GM18867 (cell line): ENCODE measurements around the gene SERGEF.

Experiments
- ATAC-seq: cut with Tn5 transposase; IDR thresholded peaks from one replicate; pipeline ENCODE4 v1.9.1; 2021; ENCODE audit warnings: mild to moderate bottlenecking, moderate library complexity; ENCODE audit not compliant: unreplicated experiment

SERGEF gene

DNA sequence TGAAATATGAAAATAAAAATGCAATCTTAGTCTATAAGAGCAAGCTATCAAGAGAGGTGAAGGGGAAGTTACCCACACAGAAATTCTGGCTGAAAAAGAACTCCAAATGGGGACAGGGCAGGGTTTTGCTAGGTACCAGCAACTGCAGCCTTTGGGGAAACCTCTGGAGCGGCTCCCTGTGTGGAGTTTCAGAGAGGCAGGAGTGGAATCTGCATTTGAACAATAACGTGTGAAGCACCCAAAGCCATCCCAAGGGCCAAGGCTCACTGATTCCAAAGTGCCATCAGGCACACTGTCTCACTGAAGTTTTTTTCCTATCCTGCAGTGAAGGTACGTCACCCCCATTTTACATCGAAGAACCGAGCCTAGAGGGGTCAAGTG is 190.5 kb downstream of the SERGEF start:
- no peak for ATAC-seq

DNA sequence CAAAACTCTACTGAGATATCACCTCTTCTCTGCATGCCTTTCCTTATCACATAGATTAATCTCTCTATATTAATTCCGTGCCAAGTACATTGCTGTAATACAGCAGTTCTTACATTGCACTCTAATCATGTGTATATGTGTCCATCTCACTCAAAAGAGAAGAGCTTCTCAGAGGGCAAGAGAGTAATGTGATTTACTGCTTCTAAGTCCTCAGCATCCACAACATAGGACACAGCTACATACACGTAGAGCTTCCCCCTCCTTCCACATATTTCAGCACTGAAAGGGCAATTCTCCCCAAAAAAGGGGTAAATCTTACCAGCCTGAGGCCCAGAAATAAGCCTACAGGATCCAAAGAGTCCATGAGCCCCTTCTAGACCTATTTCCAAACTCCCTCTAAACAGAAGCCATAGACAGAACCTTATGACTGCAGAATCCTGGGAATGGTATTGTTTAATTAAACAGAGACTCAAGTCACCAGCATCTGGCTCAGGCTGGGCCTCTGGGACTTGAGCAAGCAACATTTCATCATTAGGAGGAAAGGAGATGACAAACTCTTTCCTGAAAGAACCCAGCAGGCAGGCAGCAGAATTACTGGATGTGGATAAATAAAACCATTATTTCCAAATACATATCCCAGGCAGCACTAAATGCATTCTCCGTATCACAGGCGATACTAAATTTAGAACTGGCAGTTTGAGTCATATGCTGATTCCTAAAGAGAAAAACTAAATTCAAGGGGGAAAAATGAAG is 191.0 kb downstream of the SERGEF start:
- no peak for ATAC-seq

DNA sequence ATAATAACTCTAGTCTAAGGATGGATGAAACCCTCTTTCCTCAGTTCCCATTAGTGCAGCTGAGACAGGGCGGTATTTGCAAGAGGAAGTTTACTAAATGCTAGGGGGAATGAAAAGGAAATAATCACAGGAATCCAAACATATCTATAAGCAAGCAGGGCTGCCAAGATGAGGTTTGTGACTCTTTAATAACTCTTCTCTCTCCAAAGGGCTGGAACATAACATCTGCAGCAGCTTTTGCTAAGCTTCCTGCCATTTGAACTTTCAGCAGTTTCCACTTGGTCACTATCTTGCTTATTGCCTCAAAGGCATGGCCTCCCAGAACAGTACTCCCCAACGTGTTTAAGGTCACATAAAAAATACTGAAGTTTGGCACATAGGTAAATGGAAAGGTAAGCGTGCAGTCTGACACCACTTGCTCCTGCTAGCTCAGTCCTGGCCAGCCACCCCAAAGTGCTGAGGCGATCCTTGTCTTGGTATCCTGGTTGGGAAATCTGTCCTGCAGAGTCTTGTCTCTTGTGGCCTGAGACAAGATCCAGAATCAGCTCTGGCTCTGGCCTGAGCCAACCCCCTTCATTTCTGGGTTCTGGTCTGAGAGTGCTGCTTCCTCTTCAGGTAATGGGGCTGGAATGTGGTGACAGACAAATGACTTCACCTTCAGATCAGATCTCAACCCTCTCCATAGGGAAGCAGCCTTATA is 196.5 kb downstream of the SERGEF start:
- ATAC-seq, result no peak

DNA sequence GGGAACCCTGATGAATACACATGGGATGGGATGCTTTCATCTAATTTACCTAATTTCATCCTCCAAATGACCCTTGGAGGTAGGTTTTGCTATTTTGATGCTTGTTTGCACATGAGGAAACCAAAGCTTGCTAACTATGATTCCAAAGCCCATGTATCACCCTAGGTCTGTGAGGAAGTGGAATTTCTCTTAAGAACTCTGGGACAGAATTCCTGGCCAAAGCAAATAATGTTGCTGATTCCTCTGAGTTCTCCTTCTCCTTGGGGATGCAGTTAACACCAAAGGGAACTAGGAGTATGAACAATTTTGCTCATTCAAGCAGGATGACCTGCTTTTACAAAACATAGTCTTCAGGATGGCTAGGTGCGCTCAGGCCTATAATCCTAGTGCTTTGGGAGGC is 198.3 kb downstream of the SERGEF start:
- ATAC-seq, result no peak

DNA sequence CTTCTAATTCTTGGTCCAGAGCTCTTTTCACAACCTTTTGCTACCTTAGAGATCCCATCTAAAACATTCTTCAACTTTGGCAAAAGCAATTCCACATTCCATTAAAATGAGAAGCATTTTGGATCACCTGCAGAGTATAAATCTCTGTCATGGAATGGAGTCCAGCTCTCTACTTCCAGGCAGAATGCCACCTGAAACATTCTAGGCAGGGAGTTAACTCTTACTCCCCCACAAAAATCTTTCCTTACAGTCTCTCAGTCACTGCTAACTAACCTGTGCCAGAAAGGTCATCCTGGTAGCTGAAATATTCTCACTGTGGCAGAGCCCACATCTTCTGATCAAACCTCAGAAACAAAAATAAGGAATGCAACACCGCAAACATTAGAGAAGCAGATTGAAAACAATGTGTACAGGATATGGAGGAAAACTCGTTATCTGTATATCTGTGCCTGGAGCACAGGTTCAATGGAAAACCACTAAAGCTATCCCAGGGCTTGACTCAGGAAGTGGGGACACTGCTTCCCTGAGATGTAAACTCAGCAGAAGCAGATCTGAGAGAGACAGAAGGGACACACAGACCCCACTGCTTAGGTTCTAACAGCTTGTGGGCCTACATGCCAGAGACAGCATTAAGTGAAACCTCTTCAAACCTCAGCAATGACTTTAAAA is 199.3 kb downstream of the SERGEF start:
- no peak for ATAC-seq

DNA sequence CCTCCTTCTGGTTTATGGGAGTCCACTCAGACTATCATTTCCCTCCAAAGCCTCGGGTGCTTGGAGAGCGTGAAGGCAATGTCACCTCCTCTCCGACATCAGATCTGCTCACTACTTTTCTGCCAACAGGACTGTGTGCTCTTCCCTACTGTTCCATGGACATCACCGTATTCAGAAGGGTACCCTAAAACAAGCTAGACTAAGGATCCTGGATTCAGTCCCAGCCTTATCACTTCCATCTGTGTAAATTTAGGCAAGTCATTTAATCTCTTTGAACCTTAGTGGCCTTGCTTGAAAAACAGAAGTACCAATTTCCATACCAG is 200.0 kb downstream of the SERGEF start:
- no peak for ATAC-seq

DNA sequence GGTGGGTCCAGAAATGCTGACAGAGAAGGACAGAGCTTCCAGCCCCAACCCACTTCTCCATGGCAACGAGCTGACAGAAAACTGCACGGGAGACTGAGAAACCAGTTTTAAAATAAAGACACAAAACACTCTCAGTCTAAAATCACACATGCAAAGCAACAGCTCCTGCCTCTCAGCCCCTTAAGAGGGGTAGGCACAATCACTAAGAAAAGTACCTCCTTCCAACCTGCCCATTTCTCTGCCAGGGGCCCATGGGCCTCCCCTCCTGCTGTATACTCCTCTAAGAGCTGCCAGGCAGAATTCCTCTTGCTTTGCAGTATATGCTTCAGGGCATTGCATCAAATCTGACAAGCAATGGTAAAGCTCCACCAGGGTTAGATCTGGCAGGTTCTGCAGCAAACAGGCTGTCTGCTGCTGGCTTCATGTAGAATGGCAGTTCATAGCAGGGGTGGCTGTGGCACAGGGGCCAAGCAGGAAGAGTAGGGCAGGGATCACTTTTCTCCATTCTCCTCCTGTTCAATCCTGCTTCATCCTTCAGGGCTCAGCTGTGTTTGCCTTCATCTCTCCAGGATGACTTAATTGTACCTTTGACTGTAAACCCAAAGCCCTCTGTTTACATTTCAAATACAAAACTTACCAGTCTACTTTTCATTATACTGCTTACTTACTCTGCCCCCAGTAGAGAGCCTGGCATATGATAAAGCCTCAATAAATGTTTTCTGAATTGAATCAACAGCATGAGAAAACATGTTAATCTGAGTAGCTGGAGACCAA is 200.6 kb downstream of the SERGEF start:
- ATAC-seq, result no peak

DNA sequence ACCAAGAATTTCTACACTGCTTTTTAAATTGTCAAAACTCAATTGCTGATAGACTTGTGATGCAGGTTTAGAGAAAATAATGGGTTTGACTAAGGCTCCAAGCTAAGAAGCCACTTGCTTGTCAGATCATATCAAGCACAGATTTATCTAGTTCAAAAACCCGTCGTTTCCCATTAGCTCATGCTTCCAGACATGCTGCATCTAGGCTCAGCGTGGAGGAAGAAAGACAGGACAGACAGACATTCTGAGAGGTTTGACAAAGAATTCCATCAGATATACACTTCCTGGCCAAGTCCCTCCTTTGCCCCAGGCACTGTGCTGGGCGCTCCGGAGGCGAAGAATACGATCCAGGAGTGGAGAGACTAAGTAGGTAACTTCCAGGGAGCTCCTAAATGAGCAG is 201.5 kb downstream of the SERGEF start:
- no peak for ATAC-seq

DNA sequence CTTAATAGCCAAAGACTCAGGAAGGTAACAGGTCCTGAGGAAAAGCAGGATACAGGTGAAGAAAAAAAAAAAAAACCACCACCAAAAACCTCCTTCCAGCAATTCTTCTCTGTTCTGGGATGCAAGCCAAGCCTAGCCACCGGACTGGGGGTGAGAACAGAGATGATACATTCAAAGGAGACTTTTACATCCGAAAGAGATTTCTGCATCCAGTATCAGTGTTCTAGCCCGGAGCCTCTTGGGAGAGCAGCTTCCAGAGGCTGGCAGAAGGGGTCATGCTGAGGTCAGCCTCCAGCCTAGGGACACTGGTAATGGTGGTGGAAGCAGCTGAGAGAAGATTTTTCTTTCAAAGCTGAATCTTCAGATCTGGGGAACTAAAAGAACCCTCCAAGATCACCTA is 202.1 kb downstream of the SERGEF start:
- ATAC-seq, result no peak

DNA sequence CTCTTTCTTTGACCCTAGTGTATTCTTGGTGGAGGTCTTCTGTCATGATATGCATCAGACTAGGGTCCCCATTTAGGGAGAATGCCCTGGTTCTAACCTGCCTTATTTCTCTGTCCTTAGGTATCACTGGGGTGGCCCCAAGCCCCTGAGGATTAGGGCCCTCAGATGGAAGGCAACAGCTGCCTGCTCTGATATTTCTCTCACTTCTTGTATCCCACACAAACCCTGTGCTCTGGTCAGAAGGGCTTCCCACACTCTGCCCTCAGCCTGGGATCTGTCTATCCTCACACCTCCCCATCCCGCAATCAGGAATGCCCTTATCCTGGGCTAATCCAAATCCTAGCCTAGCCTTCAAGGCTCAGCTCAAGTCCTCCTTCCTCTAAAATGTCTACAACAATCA is 202.8 kb downstream of the SERGEF start:
- no peak for ATAC-seq

DNA sequence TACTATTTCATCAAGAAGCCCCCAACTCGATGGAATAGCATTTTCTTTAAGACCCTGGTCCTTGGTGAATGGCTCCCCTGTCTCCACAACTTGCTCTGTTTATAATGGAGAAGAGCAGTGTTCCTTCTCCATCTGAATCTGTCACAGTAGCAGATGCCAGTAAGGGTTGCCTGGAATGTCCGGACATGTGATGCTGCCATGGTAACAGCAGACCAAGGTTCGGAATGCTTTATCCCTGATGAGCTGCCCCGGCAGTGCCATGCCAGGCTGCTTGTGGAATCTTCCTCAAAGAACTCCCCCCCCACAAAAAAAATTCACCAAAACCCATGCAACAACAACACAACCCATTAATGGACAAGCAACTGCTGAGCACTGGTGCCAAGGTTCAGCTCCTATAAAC is 205.8 kb downstream of the SERGEF start:
- no peak for ATAC-seq

DNA sequence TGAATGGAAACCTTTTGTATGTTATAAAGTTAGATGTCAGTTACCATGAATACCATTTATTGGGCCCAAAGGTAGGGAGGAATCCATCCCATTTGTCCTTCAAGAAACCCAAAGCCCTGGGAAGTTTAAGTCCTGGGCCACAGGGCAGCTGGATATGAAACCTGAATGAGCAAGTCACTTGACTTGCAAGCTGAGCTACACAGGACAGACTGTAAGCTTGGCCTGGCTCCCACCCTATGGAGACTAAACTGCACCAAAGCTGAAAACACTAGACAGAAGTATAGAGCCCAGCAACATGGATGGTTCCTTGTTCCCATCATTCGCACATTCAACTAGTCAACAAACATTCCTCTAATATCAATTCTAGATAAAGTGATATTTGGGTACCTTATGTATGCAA is 207.0 kb downstream of the SERGEF start:
- ATAC-seq, result no peak

DNA sequence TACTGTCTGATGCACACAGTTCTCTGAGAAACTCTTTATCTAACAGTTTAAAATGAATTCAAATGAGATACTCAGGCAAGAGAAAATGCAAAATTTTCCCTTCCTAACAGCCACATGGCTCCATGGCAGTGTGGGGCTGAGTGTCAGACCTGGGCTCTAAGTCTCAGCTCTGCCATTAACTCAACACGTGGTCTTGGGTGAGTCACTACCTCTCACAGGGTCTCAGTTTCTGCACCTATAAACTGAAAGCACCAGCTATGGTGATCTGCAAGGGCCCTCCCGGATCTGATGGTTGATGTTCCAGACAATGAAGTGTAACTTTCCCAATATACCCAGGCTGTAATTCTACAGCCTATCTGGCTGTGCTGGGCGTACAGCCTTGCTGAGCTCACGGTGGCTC is 207.8 kb downstream of the SERGEF start:
- no peak for ATAC-seq

DNA sequence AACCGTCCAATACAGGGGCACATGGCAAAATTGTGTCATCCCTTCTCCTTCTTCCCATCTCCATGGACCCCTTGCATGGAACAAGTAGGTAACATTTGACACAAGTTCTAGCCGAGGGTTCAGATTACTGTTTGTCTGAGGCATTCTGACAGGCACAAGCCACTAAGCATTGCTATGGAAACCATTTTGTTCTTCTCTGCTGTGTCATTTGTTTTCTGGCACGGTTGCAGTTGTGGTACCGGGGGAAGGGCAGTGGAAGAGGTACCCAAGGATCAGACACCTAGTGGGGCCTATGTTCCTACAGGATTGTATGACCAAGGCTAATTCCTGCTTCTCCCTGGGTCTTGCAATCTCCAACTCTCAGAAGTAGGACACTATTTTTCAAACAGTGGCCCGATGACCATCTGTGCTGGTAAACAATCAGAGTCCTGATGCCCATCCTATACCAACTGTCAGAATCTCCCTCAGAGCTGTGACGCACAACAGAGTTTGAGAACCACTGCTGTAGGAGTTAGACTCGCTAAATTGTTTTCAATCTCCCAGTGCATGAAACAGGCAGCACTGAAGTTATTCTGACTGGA is 209.0 kb downstream of the SERGEF start:
- ATAC-seq, result no peak

DNA sequence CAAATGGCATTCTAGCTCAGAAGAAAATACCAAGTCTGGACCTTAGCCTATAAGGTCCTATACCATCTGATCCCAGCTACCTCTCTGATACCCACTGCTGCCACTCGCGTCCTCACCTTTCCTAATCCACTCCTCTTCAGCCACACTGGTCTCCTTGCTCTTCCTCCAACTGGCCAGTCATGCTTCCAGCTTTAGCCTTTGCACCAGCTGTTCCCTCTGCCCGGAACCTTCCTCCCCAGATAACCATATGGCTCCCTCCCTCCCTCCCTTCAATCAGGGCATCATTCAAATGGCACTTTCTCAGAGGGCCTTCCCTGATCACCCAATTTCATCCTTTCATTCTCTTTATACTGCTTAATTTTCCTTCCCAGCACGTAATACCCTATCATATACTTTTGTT is 210.4 kb downstream of the SERGEF start:
- no peak for ATAC-seq

DNA sequence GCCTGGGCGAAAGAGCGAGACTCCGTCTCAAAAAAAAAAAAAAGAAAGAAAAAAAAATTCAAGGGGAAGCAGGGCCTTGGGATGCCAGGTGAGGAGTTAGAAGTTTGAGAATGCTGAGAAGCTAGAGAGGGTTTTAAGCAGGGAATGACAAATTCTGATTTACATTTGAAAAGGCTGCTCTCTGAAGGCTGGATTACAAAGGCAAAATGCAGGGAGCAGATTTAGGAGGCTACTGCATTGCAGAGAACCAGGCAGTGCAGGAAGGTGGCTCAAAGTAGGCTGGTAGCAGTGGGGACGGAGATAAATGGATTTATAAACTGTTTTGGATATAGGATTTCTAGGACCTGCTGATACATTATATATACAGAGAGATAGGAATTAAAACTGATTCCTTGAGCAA is 211.7 kb downstream of the SERGEF start:
- ATAC-seq, result no peak

DNA sequence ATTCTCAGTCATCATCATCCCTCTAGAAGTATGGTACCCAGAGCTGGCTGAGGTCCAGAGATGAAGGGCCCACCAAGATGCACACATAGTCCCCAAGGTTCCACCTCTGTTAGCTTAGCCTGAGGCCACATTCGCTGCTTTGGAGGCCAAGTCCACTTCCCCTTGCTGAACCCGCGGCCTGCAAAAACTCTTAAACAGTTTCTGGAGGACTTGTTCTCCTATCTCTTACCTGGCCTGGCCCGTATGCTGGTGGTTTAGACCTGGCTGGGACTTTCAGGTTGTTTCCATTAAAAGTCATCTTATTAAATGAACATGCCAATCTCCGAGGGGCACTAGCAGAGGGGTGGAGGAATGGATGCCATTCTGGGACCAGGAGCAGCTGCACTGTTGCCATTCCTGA is 213.7 kb downstream of the SERGEF start:
- ATAC-seq, result no peak

DNA sequence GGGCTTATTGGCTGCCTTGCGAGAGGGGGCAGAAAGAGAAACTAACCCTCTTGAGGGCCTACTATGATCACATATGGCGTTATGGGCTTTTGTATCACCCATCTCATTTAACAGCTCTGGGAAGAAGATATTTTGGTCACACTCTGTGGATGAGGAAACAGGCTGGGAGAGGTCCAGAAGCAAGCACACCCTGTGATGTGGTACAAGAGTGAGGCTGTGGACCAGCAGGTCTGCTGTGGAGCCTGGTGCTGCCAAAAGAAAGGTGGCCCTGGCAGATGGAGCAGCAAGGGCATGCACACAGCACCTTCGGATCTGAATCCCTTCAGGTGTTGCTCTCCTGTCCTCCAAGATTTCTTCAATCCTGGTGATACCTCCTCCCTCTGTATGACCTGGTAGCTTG is 214.1 kb downstream of the SERGEF start:
- ATAC-seq, result no peak

DNA sequence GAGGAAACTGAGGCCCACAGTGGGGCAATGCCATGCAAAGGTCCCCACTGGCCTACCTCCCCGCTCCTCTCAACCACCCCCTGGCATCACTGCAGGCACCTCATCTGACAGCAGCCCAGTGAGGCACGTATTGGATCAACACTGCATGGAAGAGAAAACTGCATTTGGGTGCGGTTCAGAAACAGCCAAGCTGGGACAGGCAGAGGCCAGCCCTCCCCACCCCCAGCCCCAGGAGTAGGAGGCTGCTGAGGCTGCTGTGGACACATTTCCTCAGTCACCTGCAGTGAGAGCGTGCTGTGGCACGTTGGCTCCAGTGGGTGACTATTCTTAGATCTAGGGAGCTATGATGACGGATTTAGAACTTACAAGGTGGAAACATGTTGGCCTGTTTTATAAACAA is 214.6 kb downstream of the SERGEF start:
- ATAC-seq, result no peak

DNA sequence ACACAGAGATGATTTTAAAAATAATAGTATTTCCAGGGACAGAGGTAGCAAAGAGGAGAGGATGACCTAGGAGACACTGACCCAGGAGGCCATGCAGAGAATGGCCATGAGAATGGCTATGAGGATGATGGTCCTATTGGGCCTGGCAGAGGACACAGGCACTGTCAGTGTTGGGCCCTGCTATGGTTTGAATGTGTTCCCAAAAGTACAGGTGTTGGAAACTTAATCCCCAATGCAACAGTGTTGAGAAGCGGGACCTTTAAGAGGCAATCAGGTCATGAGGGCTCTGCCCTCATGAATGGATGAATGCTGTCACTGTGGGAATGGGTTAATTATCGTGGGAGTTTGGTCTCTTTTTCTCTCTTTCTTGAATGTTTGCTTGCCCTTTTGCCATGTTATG is 216.7 kb downstream of the SERGEF start:
- no peak for ATAC-seq

DNA sequence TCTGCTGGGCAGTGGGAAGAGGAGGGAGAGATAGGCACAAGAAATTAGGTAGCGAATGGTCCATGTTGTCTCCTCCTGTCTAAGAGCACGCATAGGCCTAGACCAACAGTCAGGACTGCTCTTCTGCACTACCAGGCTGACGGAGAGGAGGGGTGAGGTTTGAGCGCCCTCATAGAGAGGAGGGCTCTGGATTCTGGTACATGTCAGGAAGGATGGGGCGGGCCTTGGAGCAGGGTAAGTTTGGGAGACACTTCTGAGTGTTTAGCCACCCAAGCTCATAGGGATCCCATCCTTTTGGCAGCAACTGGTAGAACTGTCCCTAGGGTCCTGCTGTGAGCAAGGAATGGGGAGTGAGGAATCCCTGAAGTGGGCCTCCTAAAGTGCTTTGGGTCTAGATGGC is 217.9 kb downstream of the SERGEF start:
- ATAC-seq, result no peak
